HG02981 (cell line): ENCODE data around the gene BANK1.

ENCODE experiments used
- ATAC-seq: cut with Tn5 transposase; IDR thresholded peaks from one replicate; pipeline ENCODE4 v1.9.1; 2021; ENCODE audit warnings: mild to moderate bottlenecking, moderate library complexity; ENCODE audit not compliant: unreplicated experiment

The BANK1 gene

DNA sequence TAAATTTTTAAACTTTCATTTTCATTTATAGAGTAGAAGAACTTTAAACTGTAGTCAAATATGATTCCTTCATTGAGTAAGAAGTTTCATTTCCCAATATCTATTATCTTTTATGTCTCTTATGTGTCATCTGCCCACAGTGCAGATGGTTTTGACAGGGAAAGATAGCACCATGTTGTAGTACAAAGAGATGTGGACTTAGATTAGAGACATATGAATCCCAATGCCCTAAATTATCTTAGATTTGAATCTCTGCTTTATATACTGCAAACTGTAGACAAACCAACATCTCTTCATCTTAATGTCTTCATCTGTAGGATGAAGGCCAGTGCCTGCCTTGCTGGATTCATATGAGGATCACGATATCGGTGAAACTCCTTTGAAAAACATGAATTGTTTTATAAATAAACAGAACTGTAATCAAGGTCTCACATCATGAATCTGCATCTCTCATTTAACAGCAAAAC lies 217.5 kb downstream of the BANK1 start:
- peak; percentile 97 for ATAC-seq

GRCh38 chr4:102008711-102009110 lies 218.2 kb downstream of the BANK1 start:
- ATAC-seq: no peak

DNA sequence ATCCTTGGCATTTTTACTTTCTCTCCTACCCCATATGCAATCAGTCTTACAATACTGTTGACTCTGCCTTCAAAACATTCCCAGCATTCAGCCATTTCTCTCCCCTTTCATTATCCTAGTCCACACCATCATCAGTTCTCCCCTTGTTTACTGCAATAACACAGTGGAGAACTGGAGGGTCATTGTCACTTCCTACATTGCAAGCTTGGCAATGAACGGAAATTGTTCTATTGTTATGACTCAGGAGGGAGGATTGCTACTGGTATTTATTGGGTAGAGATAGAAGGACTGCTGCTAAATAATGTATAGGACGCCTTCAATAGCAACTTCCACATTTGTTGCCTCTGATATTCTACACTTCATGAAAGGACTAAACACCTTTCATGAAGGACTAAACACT lies 231.8 kb downstream of the BANK1 start:
- no peak for ATAC-seq

DNA sequence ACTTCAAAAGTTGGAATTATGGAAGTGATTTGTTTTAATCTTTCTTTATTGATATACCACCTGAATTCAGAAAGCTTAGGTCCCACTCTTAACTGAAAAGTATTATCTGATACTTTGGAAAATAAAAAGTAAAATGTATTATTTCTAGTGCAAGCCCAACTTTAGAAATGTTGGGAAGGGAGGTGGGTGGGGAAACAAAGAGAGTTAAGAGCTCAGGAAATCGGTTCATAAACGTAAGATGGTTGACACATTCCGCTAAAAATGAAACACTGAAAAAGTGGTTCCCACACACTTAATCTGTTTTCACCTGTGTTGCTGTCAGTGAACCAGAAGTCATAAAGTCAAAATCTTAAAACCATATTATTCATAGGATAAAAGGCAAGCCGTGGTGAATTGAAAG lies 237.4 kb downstream of the BANK1 start:
- ATAC-seq: no peak

GRCh38 chr4:102031406-102031805 lies 240.9 kb downstream of the BANK1 start:
- ATAC-seq: no peak

- ATAC-seq: no peak
Observed at GRCh38 chr4:102036016-102036415, 245.5 kb downstream of the BANK1 start.

- ATAC-seq: no peak
Observed at GRCh38 chr4:102036619-102037376, 246.3 kb downstream of the BANK1 start.

DNA sequence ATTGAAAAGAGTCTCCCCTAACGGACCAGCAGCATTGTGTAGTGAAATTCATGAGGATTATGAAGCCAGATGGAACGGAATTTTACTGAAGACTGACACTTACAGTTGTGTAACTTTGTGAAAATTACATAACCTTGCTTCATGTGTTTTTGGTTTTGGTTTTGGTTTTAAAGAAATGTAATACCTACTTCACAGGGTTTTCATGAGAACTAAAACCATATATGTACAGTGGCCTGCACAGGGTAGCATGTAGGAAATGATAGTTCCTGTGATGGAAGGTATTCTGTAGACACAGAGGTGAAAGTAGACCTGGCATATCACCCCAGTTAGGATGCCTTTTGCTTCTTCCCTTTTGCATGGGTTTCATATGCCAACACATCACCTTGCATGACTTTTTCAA lies 247.0 kb downstream of the BANK1 start:
- ATAC-seq: no peak

- ATAC-seq: no peak
Observed at GRCh38 chr4:102042871-102043802, 252.6 kb downstream of the BANK1 start.

GRCh38 chr4:102047616-102048015 lies 257.1 kb downstream of the BANK1 start:
- ATAC-seq: no peak

DNA sequence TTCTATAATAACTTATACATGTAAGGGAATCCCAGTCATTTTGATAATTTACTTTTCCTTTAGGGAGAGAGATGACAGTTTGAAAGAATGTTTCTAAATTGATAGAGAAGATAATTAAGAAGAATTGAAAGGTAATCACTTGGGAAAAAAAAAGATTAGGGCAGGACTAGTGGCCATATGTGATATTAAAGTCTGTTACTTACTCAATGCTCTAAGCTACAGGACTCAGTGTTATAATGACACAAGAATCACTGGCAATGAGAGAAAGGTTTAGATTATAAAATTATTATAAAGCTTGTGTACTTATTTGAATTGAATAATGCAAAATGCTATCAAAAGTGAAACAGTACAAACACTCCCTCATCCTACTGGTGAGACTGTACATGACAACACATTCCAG lies 265.3 kb downstream of the BANK1 start:
- no peak for ATAC-seq

- no peak for ATAC-seq
Observed at GRCh38 chr4:102057122-102057521, 266.6 kb downstream of the BANK1 start.

DNA sequence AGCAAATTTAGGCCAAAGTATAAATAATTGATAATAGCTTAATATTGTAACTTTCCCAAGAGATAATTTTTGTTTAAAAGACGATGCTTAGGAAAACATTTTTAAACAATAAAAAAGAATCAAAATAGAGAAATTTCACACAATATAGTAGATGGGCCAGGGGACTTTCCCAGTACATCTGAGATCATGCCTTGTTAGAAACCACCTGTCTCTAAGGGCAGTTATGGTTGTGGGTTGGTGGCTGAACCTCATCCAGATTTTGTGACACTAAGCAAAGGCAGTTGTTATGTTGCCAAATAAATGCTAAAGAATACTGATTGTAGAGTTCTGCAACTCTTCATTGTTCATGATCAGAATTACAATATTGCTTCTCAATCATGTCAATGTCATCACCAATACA lies 270.6 kb downstream of the BANK1 start:
- ATAC-seq: peak; percentile 89

DNA sequence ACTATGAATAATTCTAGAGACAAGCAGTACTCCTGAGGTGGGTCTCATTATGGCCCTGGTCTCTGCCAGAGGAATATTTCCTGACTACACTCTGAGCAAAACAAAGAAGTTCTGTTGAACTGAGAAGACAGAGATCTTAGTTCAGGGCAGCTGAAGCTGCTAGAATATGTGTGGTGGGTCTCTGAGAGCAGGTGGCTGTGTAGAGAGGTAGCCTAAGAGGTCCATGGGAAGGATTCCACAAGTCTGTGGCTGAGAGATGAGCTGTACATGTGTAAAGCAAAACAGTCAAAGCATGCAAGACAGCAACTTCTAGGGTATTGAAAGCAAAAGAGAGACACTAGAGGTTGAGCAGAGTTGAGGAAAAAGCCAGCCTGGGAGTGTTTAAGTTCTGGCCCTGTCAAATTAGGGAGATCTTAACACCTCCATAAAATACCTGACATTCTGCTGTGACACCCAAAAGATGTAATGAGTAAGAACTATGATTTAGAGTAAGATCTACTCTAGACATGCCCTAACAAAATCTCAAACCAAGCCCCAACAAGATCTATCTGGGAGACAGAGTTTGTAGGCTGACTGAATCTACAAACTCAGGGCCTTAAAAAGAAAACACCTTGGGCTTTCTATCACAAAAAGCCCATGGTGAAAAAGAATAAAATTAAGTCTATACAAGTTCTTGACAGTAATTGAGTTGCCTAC lies 274.4 kb downstream of the BANK1 start:
- no peak for ATAC-seq

- ATAC-seq: no peak
Observed at GRCh38 chr4:102076622-102077021, 286.1 kb downstream of the BANK1 start.

DNA sequence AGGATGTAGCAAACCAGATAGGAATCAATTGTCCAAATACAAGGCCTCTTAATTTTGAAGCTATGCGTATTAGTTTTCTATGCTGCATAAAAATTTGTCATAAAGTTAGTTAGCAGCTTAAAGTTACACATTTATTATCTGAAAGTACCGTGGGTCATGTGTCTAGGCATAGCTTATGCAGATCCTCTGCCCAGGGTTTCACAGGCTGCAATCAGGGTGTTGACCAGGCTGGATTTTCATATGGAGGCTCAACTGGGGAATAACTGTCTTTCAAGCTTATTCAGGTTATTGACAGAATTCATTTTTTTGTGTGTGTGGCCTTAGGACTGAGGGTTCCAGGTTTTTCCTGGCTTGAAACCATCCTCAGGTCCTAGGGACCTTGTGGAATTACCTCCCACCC lies 289.7 kb downstream of the BANK1 start:
- no peak for ATAC-seq

DNA sequence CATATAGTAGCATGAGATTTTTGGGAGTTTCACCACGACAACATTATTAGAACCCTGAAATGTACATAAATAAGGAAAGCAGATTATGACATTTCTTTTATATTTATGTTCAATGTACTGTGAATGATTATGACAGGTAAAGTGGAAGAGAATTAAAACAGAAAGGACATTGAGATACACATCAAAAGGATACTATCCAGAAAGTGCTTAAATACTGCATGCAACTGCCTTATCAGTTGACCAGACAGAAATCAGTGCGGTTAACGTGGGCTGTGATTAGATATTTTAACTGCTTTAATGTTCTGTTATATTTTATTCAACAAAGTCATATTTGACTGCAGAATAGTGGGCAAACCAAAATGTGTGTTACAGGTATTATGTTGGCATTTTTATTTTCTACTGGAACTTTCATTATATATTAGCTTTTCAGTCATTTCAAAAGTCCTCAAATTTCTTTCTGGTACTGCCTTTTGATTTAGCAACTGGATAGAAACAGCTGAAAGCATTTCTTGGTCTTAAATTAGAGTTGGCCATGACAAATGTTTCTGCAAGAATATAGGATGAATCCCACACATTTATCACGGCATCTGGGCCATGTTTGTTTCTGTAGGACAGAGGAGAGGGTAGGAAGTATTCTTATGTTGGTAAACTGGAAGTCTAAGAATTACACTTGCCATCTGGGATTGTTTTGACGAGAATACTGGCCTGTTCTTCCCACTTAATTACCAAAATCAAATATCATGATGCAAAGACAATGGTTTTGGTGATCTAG lies 299.5 kb downstream of the BANK1 start:
- no peak for ATAC-seq

DNA sequence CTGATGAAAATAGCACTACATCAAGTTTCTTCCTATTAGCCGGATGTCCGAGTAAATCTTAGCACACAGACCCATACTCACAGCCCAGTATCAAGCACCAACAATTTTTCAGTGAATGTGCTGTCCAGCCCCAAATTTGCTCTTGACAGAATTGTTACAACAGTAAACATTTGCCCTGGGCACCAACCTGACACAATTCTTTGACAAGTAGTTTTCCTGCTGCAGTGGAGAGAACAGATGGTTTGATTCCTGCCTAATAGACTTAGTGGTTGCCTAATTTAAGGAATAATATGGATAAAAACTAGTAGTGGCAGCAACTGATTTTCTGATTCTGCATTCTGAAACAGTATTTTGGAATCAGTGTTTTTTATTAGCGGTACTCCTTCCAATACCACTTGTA lies 301.1 kb downstream of the BANK1 start:
- ATAC-seq: no peak

DNA sequence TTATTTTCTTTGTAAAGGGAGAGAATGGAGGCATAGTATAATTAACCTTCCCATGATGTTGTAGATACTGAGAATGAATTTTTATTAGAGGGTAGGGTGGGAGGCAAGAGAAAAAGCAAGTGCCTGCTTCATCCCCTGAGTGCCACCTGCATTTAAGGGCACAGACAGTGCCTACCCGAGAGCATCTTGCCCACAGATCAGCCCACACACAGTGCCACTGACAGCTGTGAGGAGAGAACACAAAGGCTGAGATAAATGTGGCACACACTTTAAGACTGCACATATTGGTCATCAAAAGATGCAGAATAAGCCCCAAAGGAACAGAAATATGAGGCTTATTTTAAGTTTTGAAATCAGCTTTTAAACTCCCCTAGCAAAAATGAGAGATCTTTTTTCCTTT lies 304.0 kb downstream of the BANK1 start:
- no peak for ATAC-seq

- ATAC-seq: no peak
Observed at GRCh38 chr4:102103368-102103767, 312.8 kb downstream of the BANK1 start.

- ATAC-seq: no peak
Observed at GRCh38 chr4:102104278-102104677, 313.7 kb downstream of the BANK1 start.
